IPS-15b (cell line): Measurements from ENCODE around the gene DYNC2H1.

Experiments
- H3K27me3 ChIP-seq: one replicate; pipeline ENCODE4 v1.6.1; 2013; ENCODE audit warnings: low read length; ENCODE audit not compliant: control insufficient read depth, insufficient read depth
- H3K36me3 ChIP-seq: one replicate; pipeline ENCODE4 v1.6.1; 2013; ENCODE audit warnings: low read length; ENCODE audit not compliant: control insufficient read depth, insufficient read depth
- H3K4me1 ChIP-seq: one replicate; pipeline ENCODE4 v1.6.1; 2013; ENCODE audit warnings: mild to moderate bottlenecking, low read length; ENCODE audit not compliant: control insufficient read depth, insufficient read depth
- H3K4me3 ChIP-seq: one replicate; pipeline ENCODE4 v1.5.1; 2013; ENCODE audit warnings: low read depth, low read length
- H3K9ac ChIP-seq: one replicate; pipeline ENCODE4 v1.6.1; 2013; ENCODE audit warnings: low read depth, mild to moderate bottlenecking, low read length
- H3K9me3 ChIP-seq: one replicate; pipeline ENCODE4 v1.6.1; 2013; ENCODE audit warnings: mild to moderate bottlenecking, low read length; ENCODE audit not compliant: control insufficient read depth, insufficient read depth

Gene DYNC2H1

DNA sequence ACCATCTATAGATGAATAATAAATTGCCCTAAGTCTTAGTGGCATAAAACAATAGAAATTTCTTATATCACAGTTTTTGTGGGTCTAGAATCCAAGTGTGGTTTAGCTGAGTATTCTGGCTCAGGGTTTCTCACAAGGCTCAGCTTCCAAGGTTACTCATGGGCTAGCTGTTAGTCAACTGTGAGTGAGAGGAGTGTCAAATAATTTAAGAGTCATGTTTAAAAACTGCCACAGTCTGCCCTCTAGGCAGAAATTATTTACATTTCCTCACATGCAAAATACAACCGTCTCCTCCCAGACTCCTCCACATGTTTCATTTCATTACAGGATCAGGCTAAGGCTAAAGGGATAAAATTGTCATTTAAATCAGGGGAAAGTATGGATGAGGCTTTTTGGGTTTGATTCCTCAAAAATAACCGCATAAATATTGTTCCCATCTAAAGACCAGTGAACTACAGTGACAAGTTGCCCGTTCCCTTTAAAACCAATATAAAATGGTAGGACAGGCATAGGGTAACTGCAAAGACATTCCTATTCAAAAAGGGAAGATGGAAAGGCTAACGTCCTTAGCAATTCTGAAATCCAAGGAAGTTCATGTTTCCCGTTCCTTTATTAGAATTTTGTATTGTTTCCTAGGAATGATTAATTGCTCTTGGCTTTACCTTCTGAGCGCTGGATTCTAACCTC, 324.3 kb downstream of the DYNC2H1 start:
- Histone ChIP-seq H3K4me1 (peaks cover 4% of the 10 kb centered on the region), H3K36me3 (no peaks in the 10 kb centered on the region), H3K9me3 (no peaks in the 10 kb centered on the region), H3K9ac (no peak overlapping the region), H3K27me3 (no peaks in the 10 kb centered on the region), H3K4me3 (no peak overlapping the region)

DNA sequence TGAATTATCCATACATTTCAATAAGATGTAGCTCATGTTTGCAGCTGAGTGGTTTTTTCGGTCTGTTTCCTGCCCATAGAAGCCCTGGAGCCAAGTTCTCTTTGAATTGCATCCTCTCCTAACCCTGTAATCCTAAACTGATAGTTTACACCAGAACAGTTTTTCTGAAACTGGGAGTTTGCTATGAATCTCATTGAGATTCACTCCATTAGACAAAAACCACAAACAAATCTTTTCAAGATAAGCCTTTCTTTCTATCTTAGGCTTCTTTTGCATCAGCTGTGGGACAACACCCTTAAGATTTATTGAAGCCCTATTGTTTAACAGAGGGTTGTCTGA, 324.8 kb downstream of the DYNC2H1 start:
- Histone ChIP-seq H3K9ac (no peak overlapping the region), H3K27me3 (no peaks in the 10 kb centered on the region), H3K4me3 (no peak overlapping the region), H3K36me3 (no peaks in the 10 kb centered on the region), H3K4me1 (peaks cover 4% of the 10 kb centered on the region), H3K9me3 (no peaks in the 10 kb centered on the region)

DNA sequence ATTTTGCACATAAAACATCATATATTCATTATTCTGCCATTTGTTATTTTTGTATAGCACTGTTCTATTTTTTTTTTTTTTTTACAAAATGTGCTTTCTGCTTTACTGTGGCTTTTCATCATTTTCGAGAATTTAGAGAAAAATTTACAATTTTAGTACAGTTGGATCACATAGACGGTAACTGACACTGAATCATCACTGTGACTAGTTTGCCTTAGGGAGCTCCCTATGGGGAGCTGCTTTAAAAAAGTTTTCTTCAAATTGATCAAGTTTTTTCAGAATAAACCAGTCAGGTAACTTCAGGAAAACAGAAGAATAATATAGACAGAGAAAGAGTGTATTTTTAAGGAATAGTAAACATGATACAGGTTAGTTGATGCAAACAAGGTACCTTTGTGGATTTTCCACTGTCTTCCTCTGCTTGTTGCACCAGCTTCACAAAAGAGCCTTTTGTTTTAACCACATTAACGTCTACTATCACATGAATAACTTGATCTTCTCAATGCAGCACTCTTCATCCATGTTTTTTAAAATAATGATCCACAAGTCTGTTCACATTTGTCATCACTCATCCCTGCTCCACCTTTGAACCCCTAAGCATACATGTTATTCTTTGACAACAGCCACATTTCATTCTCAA, 327.0 kb downstream of the DYNC2H1 start:
- Histone ChIP-seq H3K9me3 (no peaks in the 10 kb centered on the region), H3K27me3 (no peaks in the 10 kb centered on the region), H3K36me3 (no peaks in the 10 kb centered on the region), H3K4me3 (no peak overlapping the region), H3K9ac (no peak overlapping the region), H3K4me1 (peaks cover 4% of the 10 kb centered on the region)

DNA sequence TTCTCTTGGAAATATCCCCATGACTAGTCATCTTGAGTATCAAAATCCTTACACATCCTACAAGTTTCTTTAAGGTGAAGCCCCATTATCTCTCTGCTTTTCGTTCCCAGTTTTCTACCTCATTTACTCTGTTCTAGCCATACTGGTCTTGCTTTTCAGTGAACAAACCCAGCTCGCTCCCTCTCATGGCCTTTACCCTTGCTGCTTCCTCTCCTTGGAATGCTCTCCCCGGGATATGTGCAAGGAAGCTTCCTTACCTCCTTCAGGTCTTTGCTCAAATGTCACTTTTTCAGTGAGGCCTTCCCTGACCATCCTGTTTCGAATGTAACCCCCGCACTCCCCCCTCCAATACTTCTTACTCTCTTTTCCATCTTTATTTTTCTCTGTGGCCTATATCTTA, 331.8 kb downstream of the DYNC2H1 start:
- H3K4me1 ChIP-seq, result no peaks in the 10 kb centered on the region
- no peak overlapping the region for H3K9ac ChIP-seq
- H3K36me3 ChIP-seq, result no peaks in the 10 kb centered on the region
- no peaks in the 10 kb centered on the region for H3K9me3 ChIP-seq
- H3K4me3 ChIP-seq, result no peak overlapping the region
- H3K27me3 ChIP-seq, result no peaks in the 10 kb centered on the region

DNA sequence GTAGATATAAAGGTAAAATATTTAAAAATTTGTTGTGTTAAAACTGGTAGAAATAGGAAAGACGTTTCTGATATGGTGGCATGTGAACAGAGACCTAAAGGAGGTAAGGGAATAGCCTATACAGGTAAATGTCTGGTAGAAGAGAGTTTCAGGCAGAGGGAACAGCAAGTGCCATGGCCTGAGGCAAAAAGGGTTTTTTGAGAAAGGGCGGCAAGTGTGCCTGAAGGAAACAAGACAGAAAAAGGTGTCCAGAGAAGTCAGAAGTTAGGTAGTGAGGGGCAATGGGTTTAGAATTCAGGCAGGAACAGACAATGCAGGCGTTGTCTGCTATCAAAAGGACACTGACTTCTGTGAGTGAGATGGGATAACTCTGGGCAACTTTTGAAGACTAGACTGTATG, 339.7 kb downstream of the DYNC2H1 start:
- Histone ChIP-seq H3K27me3 (no peaks in the 10 kb centered on the region), H3K9me3 (no peaks in the 10 kb centered on the region)

DNA sequence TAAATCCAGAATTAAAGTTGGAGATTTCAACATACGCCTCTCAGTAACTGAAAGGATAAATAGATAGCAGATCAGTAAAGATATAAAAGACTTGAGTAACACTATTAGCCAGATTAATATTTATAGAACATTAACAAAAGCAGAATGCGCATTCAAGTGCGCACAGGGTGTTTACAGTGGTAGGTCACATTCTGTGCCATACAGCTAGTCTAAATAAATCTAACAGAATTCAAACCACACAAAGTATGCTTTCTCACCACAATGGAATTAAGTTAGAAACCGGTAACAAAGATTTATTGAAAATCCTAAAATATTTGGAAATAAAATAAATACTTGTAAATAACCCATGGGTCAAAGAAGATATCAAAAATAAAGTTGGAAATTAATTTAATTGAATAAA, 341.0 kb downstream of the DYNC2H1 start:
- Histone ChIP-seq H3K4me1 (peaks cover 10% of the 10 kb centered on the region), H3K9ac (no peak overlapping the region), H3K27me3 (no peaks in the 10 kb centered on the region), H3K36me3 (no peaks in the 10 kb centered on the region), H3K4me3 (no peak overlapping the region), H3K9me3 (no peaks in the 10 kb centered on the region)

More for the DNA sequence above, 339.7 kb downstream of the DYNC2H1 start:
- Histone ChIP-seq H3K4me3 (no peak overlapping the region), H3K9ac (no peak overlapping the region), H3K4me1 (peaks cover 3% of the 10 kb centered on the region), H3K36me3 (no peaks in the 10 kb centered on the region)

DNA sequence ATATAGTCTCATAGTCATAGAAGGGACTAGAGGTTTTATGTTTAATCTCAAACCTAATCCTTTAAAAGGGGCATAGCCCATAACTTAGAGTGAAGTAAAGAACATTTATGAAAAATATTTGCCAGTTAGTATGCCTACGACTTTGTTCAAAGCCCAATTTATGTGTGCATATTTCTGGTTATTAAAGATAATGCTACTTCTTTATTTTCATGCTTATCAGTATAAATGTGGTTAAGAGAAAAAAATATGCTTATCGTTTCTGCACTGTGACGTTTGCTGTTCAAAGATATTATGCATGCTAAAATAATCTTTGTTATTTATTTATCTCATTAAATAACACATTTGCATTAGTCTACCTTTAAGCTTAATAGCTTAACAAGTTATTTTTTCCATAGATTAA, 343.9 kb downstream of the DYNC2H1 start:
- no peaks in the 10 kb centered on the region for H3K36me3 ChIP-seq
- H3K9me3 ChIP-seq, result no peaks in the 10 kb centered on the region
- no peak overlapping the region for H3K9ac ChIP-seq
- H3K4me1 ChIP-seq, result peaks cover 10% of the 10 kb centered on the region
- H3K4me3 ChIP-seq, result no peak overlapping the region
- no peaks in the 10 kb centered on the region for H3K27me3 ChIP-seq

DNA sequence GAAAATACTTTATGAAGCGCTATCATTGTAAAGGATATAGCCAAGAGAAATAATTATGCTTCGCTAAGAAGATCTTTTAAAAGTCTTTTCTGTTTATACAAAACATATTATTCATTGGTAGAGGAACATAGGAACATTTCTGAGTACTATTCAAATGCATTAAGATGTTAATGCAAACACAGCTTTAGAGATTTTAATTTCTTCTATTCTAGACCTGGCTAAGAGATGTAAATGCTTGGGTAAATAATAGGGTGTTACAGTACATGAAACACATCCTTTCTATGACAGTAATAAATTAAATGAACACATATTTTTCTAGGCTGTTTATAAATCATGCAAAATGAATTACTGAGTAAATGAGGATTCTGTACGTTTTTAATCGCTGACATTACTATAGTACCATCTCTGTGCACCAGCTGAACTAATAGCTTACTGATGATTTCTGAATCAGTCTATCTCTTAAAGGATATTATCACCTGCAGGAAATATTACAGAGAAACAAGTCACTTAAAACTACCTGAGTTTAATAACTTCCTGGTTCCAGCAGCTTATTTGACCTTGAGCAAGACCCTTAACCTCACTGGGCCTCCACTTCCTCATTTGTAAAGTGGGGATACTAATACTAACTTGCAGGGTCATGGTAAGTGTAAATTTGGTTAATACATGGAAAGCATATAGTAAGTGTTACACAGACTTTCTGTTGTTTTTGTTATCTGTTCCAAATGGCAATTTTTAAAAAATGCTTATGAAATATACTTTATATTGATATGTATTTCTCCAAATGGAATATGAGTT, 344.9 kb downstream of the DYNC2H1 start:
- Histone ChIP-seq H3K27me3 (no peaks in the 10 kb centered on the region), H3K36me3 (no peaks in the 10 kb centered on the region), H3K9me3 (no peaks in the 10 kb centered on the region), H3K9ac (no peak overlapping the region), H3K4me1 (peaks cover 10% of the 10 kb centered on the region), H3K4me3 (no peak overlapping the region)

DNA sequence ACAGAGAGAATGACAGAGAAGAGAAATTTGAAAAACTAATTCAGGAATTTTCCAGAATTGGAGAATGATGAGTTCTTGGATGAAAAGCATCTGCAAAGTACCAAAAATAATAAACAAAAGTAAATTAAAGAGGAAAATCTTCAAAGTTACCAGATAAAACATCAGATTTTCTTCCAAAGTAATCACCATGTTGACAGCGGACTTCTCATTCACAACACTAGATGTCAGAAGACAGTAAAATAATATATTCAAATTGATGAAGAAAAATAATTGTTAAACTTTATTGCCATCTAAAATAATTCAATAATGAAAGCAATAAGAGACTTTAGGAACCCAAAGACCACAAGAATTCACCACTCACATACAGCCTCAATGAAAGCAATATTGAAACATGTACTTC, 355.2 kb downstream of the DYNC2H1 start:
- Histone ChIP-seq H3K27me3 (no peaks in the 10 kb centered on the region), H3K9me3 (no peaks in the 10 kb centered on the region), H3K4me1 (no peaks in the 10 kb centered on the region), H3K9ac (no peak overlapping the region), H3K4me3 (no peak overlapping the region), H3K36me3 (no peaks in the 10 kb centered on the region)

DNA sequence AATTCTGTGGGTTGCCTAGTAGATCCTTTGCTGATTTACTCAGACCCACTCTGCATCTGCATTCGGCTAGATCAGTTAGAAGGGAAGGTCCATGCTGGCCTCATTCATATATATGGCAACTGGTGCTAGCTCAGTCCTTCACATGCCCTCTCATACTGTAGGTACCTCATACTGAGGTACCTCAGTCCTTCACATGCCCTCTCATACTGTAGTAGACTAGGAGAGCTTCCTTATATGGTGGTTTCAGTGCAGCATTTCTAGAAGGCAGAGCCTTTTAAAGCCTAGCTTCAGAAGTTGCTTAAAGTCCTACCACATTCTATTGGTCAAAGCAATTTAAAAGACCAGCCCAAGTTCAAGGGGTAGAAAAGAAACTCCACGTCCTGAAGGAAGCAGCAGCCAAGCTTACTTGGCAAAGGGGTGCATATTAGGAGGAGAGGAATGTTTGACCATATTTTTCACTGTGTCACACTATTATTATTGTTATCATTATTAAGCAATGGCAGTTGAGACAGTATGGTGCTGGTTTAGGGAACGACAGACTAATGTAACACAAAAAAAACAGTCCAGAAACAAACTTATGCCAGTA, 356.4 kb downstream of the DYNC2H1 start:
- Histone ChIP-seq H3K4me1 (no peaks in the 10 kb centered on the region), H3K4me3 (no peak overlapping the region)

DNA sequence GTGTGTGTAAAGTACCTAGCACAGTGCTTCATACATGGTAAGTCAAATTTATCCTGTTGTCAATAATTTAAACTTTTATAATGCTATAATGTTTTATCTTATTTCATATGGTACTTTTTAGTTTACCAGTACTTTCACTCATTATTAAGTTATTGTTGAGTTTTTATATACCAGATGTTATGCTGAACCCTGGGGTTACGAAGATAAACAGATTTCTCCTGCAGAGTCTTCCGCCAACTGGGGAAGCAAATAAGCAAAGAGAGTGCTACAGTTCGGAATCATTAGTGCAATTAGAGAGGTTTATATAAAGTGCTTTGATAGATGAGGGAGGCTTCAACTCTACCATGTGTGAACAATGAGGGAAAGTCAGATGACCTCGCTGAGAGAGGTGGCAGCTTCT, 362.3 kb downstream of the DYNC2H1 start:
- Histone ChIP-seq H3K9ac (no peak overlapping the region), H3K4me3 (no peak overlapping the region), H3K4me1 (no peaks in the 10 kb centered on the region), H3K27me3 (no peaks in the 10 kb centered on the region), H3K36me3 (no peaks in the 10 kb centered on the region), H3K9me3 (no peaks in the 10 kb centered on the region)

More for the DNA sequence above, 356.4 kb downstream of the DYNC2H1 start:
- Histone ChIP-seq H3K27me3 (no peaks in the 10 kb centered on the region), H3K9ac (no peak overlapping the region), H3K36me3 (no peaks in the 10 kb centered on the region), H3K9me3 (no peaks in the 10 kb centered on the region)
